HEK293 (cell line): ENCODE data around the gene PCCA.
A peak's percentile ranks its signal among the peaks of the same experiment; 100 is the strongest.

ENCODE experiments used
- CTCF ChIA-PET: fragments of 350-600 bp; formaldehyde crosslinking; extraction: SDS; loops from one replicate; lab custom pipeline; 2021; ENCODE audit warnings: antibody characterized with exemption; lab: Yijun Ruan, JAX
- POLR2A ChIA-PET: fragments of 300-600 bp; formaldehyde crosslinking; extraction: SDS; loops from one replicate; lab custom pipeline; 2020; ENCODE audit warnings: antibody characterized with exemption, inconsistent platforms; lab: Yijun Ruan, JAX
- H3K27ac ChIP-seq: fragments of 200-500 bp; sonication (Bioruptor generic); 2 replicates; pipeline ENCODE4 v1.5.1; 2014; ENCODE audit warnings: low read depth, low read length, control low read depth, inconsistent platforms; ENCODE audit errors: extremely low read depth
- H3K36me3 ChIP-seq, 2 experiments: fragments of 200-500 bp in 1 of 2; sonication (Bioruptor generic) in 1 of 2; 1 replicate in 1 of 2; 2 replicates in 1 of 2; pipeline ENCODE4 v1.5.1; 2014 to 2017; ENCODE audit warnings: inconsistent platforms in 2 of 2, low read length in 2 of 2; ENCODE audit not compliant: control insufficient read depth in 2 of 2, insufficient read depth in 1 of 2
- H3K4me1 ChIP-seq: fragments of 200-500 bp; sonication (Bioruptor generic); 2 replicates; pipeline ENCODE4 v1.5.1; 2014; ENCODE audit warnings: mild to moderate bottlenecking, low read length, inconsistent platforms; ENCODE audit not compliant: control insufficient read depth, insufficient read depth
- H3K4me3 ChIP-seq: 2 replicates; pipeline ENCODE4 v1.5.1; 2011; ENCODE audit warnings: low read depth, mild to moderate bottlenecking, control low read depth, low read length, moderate library complexity
- H3K9me3 ChIP-seq: fragments of 200-500 bp; sonication (Bioruptor generic); 2 replicates; pipeline ENCODE4 v1.5.1; 2014; ENCODE audit warnings: low read depth, low read length, inconsistent platforms; ENCODE audit not compliant: control insufficient read depth, insufficient read depth
- FEZF1 ChIP-seq: fragments of 450-650 bp; formaldehyde crosslinking; IDR thresholded peaks from 2 replicates; pipeline ENCODE4 v1.5.1; 2016; ENCODE audit warnings: missing biosample characterization, missing genetic modification characterization
- GLI4 ChIP-seq: fragments of 450-650 bp; formaldehyde crosslinking; IDR thresholded peaks from 2 replicates; pipeline ENCODE4 v1.5.1; 2016; ENCODE audit warnings: missing biosample characterization, missing genetic modification characterization
- IKZF3 ChIP-seq: fragments of 450-650 bp; IDR thresholded peaks from 2 replicates; pipeline ENCODE4 v1.5.0; 2018; ENCODE audit warnings: missing biosample characterization, mild to moderate bottlenecking, missing genetic modification characterization, moderate library complexity
- INSM2 ChIP-seq: fragments of 450-650 bp; formaldehyde crosslinking; IDR thresholded peaks from 2 replicates; pipeline ENCODE4 v1.5.1; 2016; ENCODE audit warnings: missing biosample characterization, missing genetic modification characterization
- OSR2 ChIP-seq: fragments of 450-650 bp; formaldehyde crosslinking; IDR thresholded peaks from 2 replicates; pipeline ENCODE4 v1.5.1; 2016; ENCODE audit warnings: missing biosample characterization, missing genetic modification characterization
- PRDM10 ChIP-seq: fragments of 450-650 bp; formaldehyde crosslinking; IDR thresholded peaks from 2 replicates; pipeline ENCODE4 v1.5.1; 2016; ENCODE audit warnings: missing biosample characterization, missing genetic modification characterization
- PRDM4 ChIP-seq: fragments of 450-650 bp; formaldehyde crosslinking; IDR thresholded peaks from 2 replicates; pipeline ENCODE4 v1.5.1; 2017; ENCODE audit warnings: missing biosample characterization, missing genetic modification characterization
- PRDM6 ChIP-seq: fragments of 450-650 bp; formaldehyde crosslinking; IDR thresholded peaks from 2 replicates; pipeline ENCODE4 v1.5.1; 2017; ENCODE audit warnings: missing biosample characterization, missing genetic modification characterization
- ZBTB44 ChIP-seq: fragments of 450-650 bp; IDR thresholded peaks from 2 replicates; pipeline ENCODE4 v1.5.1; 2018; ENCODE audit warnings: missing biosample characterization, mild to moderate bottlenecking, missing genetic modification characterization
- ZFHX2 ChIP-seq: fragments of 450-650 bp; formaldehyde crosslinking; conservative IDR thresholded peaks from 2 replicates; pipeline ENCODE4 v1.5.1; 2016; ENCODE audit warnings: missing biosample characterization, missing genetic modification characterization
- ZNF324 ChIP-seq: fragments of 450-650 bp; formaldehyde crosslinking; IDR thresholded peaks from 2 replicates; pipeline ENCODE4 v1.5.1; 2016; ENCODE audit warnings: missing biosample characterization, missing genetic modification characterization
- ZNF529 ChIP-seq: fragments of 450-650 bp; formaldehyde crosslinking; IDR thresholded peaks from 2 replicates; pipeline ENCODE4 v1.5.1; 2017; ENCODE audit warnings: missing genetic modification characterization, missing biosample characterization; ENCODE audit not compliant: insufficient replicate concordance
- ZNF600 ChIP-seq: fragments of 450-650 bp; formaldehyde crosslinking; IDR thresholded peaks from 2 replicates; pipeline ENCODE4 v1.5.1; 2016; ENCODE audit warnings: missing biosample characterization, missing genetic modification characterization
- ZNF623 ChIP-seq: fragments of 450-650 bp; formaldehyde crosslinking; IDR thresholded peaks from 2 replicates; pipeline ENCODE4 v1.5.1; 2016; ENCODE audit warnings: missing biosample characterization, missing genetic modification characterization
- ZNF629 ChIP-seq: fragments of 450-650 bp; formaldehyde crosslinking; IDR thresholded peaks from 2 replicates; pipeline ENCODE4 v1.5.1; 2017; ENCODE audit warnings: missing biosample characterization, missing genetic modification characterization
- ZNF639 ChIP-seq: fragments of 450-650 bp; formaldehyde crosslinking; IDR thresholded peaks from 2 replicates; pipeline ENCODE4 v1.5.1; 2016; ENCODE audit warnings: missing biosample characterization, missing genetic modification characterization
- ZNF645 ChIP-seq: fragments of 450-650 bp; formaldehyde crosslinking; IDR thresholded peaks from 2 replicates; pipeline ENCODE4; 2016; ENCODE audit warnings: missing biosample characterization, missing genetic modification characterization
- ZNF692 ChIP-seq: fragments of 450-650 bp; formaldehyde crosslinking; IDR thresholded peaks from 2 replicates; pipeline ENCODE4 v1.5.1; 2016; ENCODE audit warnings: missing biosample characterization, missing genetic modification characterization
- ZNF76 ChIP-seq: fragments of 450-650 bp; formaldehyde crosslinking; IDR thresholded peaks from 2 replicates; pipeline ENCODE4; 2016; ENCODE audit warnings: low read depth, missing biosample characterization, missing genetic modification characterization, borderline replicate concordance
- ZNF768 ChIP-seq: fragments of 450-650 bp; formaldehyde crosslinking; IDR thresholded peaks from 2 replicates; pipeline ENCODE4 v1.5.1; 2018; ENCODE audit warnings: missing biosample characterization, mild to moderate bottlenecking, missing genetic modification characterization

Gene PCCA

GRCh38 chr13:100392709-100393630 lies 304.1 kb downstream of the PCCA start:
- CTCF ChIA-PET, result no interaction called here
- Histone ChIP-seq H3K9me3 (no peaks in the 10 kb centered on the region), H3K36me3 (no peaks in the 10 kb centered on the region), H3K27ac (peak overlapping the region; percentile 64), H3K4me3 (no peak overlapping the region), H3K4me1 (peaks cover 9% of the 10 kb centered on the region)
- POLR2A ChIA-PET, result no interaction called here
- TF ChIP-seq ZNF324, result peak; percentile 86
- TF ChIP-seq PRDM10 (tag by site-specific recombination), result 0 out of 2 replicates have a peak, but pooled peaks have one; percentile 23
- TF ChIP-seq ZNF529 (tag by site-specific recombination), result peak; percentile 54
- TF ChIP-seq PRDM6, result peak; percentile 80
- peak; percentile 93 for TF ChIP-seq ZNF639 (tag by site-specific recombination)
- TF ChIP-seq ZBTB44 (tag by site-specific recombination), result peak; percentile 38; the same call in 1 of the 2 replicates
- TF ChIP-seq GLI4 (tag by site-specific recombination), result 0 out of 2 replicates have a peak, but pooled peaks have one; percentile 29
- peak; percentile 81 for TF ChIP-seq INSM2 (tag by site-specific recombination)
- peak; percentile 28; the same call in 1 of the 2 replicates for TF ChIP-seq FEZF1 (tag by site-specific recombination)
- TF ChIP-seq ZNF768 (tag by site-specific recombination), result no peak
- TF ChIP-seq PRDM4 (tag by site-specific recombination), result 0 out of 2 replicates have a peak, but pooled peaks have one; percentile 40
- peak; percentile 18; the same call in 1 of the 2 replicates for TF ChIP-seq ZNF600 (tag by site-specific recombination)
- TF ChIP-seq OSR2 (tag by site-specific recombination), result peak; percentile 98
- TF ChIP-seq ZNF629 (tag by site-specific recombination), result peak; percentile 88
- TF ChIP-seq ZNF623 (tag by site-specific recombination), result peak; percentile 95
- no peak for TF ChIP-seq ZNF645
- TF ChIP-seq IKZF3, result peak; percentile 93
- no peak for TF ChIP-seq ZFHX2 (tag by site-specific recombination)
- peak; percentile 42; the same call in 1 of the 2 replicates for TF ChIP-seq ZNF692 (tag by site-specific recombination)
- TF ChIP-seq ZNF76, result no peak
